GM21737 (cell line): ENCODE results near the gene PSMF1.
"Not testable (repeated sequence)": the region's sequence is repeated elsewhere in the genome, so short reads cannot be mapped to it uniquely, and the experiment has no call there.

Experiments
- ATAC-seq: cut with Tn5 transposase; IDR thresholded peaks from one replicate; pipeline ENCODE4 v1.9.1; 2021; ENCODE audit warnings: mild to moderate bottlenecking, moderate library complexity; ENCODE audit not compliant: unreplicated experiment

Gene PSMF1

GRCh38 chr20:1122388-1123315 lies 4.2 kb downstream of the PSMF1 start:
- no peak for ATAC-seq

GRCh38 chr20:1123666-1124065 lies 5.3 kb downstream of the PSMF1 start:
- no peak for ATAC-seq

- ATAC-seq = no peak
These were observed 6.0 kb downstream of the PSMF1 start for GRCh38 chr20:1124421-1124820.

GRCh38 chr20:1125277-1125676 lies 6.9 kb downstream of the PSMF1 start:
- no peak for ATAC-seq

GRCh38 chr20:1127840-1128239 lies 9.4 kb downstream of the PSMF1 start:
- ATAC-seq = no peak

- ATAC-seq = no peak
These were observed 11.8 kb downstream of the PSMF1 start for GRCh38 chr20:1130058-1130694.

- ATAC-seq = no peak
These were observed 12.4 kb downstream of the PSMF1 start for GRCh38 chr20:1130847-1131246.

GRCh38 chr20:1131354-1131753 lies 13.0 kb downstream of the PSMF1 start:
- ATAC-seq = no peak

- ATAC-seq = no peak
These were observed 16.0 kb downstream of the PSMF1 start for GRCh38 chr20:1134355-1134754.

- ATAC-seq = no peak
These were observed 16.4 kb downstream of the PSMF1 start for GRCh38 chr20:1134836-1135235.

- no peak for ATAC-seq
These were observed 18.8 kb downstream of the PSMF1 start for GRCh38 chr20:1137236-1137635.

- no peak for ATAC-seq
These were observed 26.2 kb downstream of the PSMF1 start for GRCh38 chr20:1144401-1145172.

GRCh38 chr20:1146957-1147356 lies 28.6 kb downstream of the PSMF1 start:
- ATAC-seq = no peak

- ATAC-seq = not testable (repeated sequence)
These were observed 31.4 kb downstream of the PSMF1 start for GRCh38 chr20:1149812-1150211.

- no peak for ATAC-seq
These were observed 31.8 kb downstream of the PSMF1 start for GRCh38 chr20:1150218-1150617.

- no peak for ATAC-seq
These were observed 32.6 kb downstream of the PSMF1 start for GRCh38 chr20:1150968-1151367.

- no peak for ATAC-seq
These were observed 35.8 kb downstream of the PSMF1 start for GRCh38 chr20:1154226-1154625.

GRCh38 chr20:1154691-1155090 lies 36.3 kb downstream of the PSMF1 start:
- ATAC-seq = no peak

GRCh38 chr20:1155342-1155741 lies 36.9 kb downstream of the PSMF1 start:
- no peak for ATAC-seq

GRCh38 chr20:1160496-1160895 lies 42.1 kb downstream of the PSMF1 start:
- ATAC-seq = no peak

GRCh38 chr20:1160991-1161390 lies 42.6 kb downstream of the PSMF1 start:
- ATAC-seq = no peak
